GM18870 (cell line): Measurements from ENCODE around the gene RNF8.
"Not testable (repeated sequence)": the region's sequence is repeated elsewhere in the genome, so short reads cannot be mapped to it uniquely, and the experiment has no call there.

Source experiments
- ATAC-seq: cut with Tn5 transposase; IDR thresholded peaks from one replicate; pipeline ENCODE4 v1.9.1; 2021; ENCODE audit warnings: moderate library complexity; ENCODE audit not compliant: unreplicated experiment

Gene RNF8

GRCh38 chr6:37442416-37443215 lies 88.8 kb downstream of the RNF8 start:
- no peak for ATAC-seq

DNA sequence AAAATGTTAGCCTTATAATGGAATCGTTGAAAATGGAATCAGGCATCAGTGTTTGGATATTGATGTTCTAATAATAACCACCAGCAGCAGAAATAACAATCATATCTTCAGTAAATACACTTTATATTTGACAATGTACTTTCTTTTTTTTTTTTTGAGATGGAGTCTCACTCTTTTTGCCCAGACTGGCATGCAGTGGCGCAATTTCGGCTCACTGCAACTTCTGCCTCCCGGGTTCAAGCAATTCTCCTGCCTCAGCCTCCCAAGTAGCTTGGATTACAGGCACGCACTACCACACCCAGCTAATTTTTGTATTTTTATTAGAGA lies 89.4 kb downstream of the RNF8 start:
- ATAC-seq, result not testable (repeated sequence)
